ENCODE results near the gene NUAK2.

The NUAK2 gene

GRCh38 chr1:205315008-205315618 is 6.4 kb downstream of the NUAK2 start:
- Histone ChIP-seq H3K9ac (ENCODE audit: low read depth, low read length) (no peak overlapping the region), H3K36me3 (ENCODE audit: insufficient read depth, low read depth, low read length) (peaks cover 20% of the 10 kb centered on the region), H3K27ac (ENCODE audit: low read length) (no peak overlapping the region), H3K27me3 (ENCODE audit: insufficient read depth, low read length) (no peaks in the 10 kb centered on the region), H3K4me3 (ENCODE audit: low read length) (no peak overlapping the region), H3K9me3 (ENCODE audit: insufficient read depth, low read depth, low read length) (no peaks in the 10 kb centered on the region), H3K4me1 (ENCODE audit: insufficient read depth, low read length) (peaks cover 67% of the 10 kb centered on the region)

DNA sequence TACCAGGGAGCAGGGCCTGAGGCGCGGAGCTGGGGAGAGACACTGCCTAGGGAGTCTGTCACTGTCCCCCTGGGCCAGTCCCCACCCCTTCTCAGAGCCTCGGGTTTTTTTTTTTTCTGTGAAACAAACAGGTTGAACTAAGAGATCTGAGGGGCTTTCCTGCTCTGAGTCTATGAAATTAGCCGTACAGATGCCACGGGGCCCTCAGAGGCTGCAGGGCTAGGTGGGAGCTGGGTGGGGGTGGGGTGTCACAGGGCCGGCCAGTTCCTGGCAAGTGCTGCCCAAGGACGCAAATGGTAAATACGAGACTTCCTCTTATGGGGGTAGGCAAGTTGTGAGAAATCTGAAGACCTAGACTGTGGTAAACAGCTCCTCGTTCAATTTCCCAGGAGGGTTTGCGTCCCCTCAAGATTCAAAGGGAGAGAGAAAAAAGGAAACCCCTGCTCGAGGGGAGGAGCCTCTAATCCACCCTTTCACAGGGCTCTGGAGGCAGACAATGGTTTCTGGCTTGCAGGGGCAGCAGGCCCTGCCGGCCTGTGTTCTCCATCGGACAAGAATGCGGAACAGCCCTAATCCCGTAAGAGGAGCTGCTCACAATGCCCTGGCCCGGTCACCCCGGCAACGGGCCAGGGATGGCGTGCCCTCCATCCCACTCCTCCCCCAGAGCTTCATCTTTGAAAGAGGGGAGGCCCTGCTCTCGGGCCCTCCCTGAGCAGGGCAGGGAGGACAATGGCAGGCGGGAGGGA is 7.8 kb downstream of the NUAK2 start:
- H3K9ac ChIP-seq (ENCODE audit: low read depth, low read length), result peak overlapping the region; percentile 85; the same call in 1 of the 2 replicates
- peaks cover 57% of the 10 kb centered on the region for H3K4me1 ChIP-seq (ENCODE audit: insufficient read depth, low read length)
- H3K9me3 ChIP-seq (ENCODE audit: insufficient read depth, low read depth, low read length), result no peaks in the 10 kb centered on the region
- H3K27me3 ChIP-seq (ENCODE audit: insufficient read depth, low read length), result no peaks in the 10 kb centered on the region
- peak overlapping the region; percentile 96 for H3K27ac ChIP-seq (ENCODE audit: low read length)
- peaks cover 34% of the 10 kb centered on the region for H3K36me3 ChIP-seq (ENCODE audit: insufficient read depth, low read depth, low read length)
- H3K4me3 ChIP-seq (ENCODE audit: low read length), result peak overlapping the region; percentile 52

GRCh38 chr1:205312866-205313562 is 8.5 kb downstream of the NUAK2 start:
- Histone ChIP-seq H3K4me1 (ENCODE audit: insufficient read depth, low read length) (peaks cover 50% of the 10 kb centered on the region), H3K4me3 (ENCODE audit: low read length) (peak overlapping the region; percentile 52; the same call in 1 of the 2 replicates), H3K9ac (ENCODE audit: low read depth, low read length) (peak overlapping the region; percentile 85; the same call in 1 of the 2 replicates), H3K27ac (ENCODE audit: low read length) (peak overlapping the region; percentile 96), H3K27me3 (ENCODE audit: insufficient read depth, low read length) (no peaks in the 10 kb centered on the region), H3K9me3 (ENCODE audit: insufficient read depth, low read depth, low read length) (no peaks in the 10 kb centered on the region), H3K36me3 (ENCODE audit: insufficient read depth, low read depth, low read length) (peaks cover 41% of the 10 kb centered on the region)

DNA sequence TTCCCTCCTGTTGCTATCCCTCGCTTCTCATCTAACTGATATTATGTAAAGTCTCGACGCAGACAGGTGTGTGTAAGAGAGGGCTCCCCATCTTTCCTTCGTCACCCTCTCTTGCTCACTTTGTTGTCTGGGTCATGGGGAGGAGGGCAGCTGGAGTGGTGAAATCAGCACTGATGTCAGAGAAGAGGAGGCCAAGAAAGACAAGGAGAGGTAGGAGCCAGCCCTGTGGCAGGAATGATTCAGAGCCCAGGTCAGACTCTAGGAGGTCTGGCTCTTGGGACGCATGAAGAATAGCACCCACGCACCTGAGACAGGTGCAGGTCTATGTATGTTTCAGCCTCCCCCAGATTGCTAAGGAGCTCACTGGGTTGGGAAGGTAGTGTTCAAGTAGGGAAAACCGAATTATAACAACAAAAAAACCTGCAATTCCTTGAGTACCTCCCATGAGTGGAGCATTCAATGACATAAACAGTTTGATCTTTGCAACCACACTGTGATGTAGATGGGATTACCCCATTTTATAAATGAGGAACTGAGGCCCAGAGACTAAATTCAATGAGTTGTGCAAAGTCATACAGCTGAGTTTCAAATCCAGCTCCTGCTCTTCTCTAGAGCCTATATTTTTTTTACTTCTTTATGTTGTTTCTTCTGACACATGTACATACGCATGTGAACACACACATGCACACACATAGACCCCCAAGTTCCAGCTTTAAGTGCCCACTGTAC is 10.4 kb downstream of the NUAK2 start:
- Histone ChIP-seq H3K4me1 (ENCODE audit: insufficient read depth, low read length) (peaks cover 34% of the 10 kb centered on the region), H3K27me3 (ENCODE audit: insufficient read depth, low read length) (no peaks in the 10 kb centered on the region), H3K4me3 (ENCODE audit: low read length) (no peak overlapping the region), H3K36me3 (ENCODE audit: insufficient read depth, low read depth, low read length) (peaks cover 60% of the 10 kb centered on the region), H3K9me3 (ENCODE audit: insufficient read depth, low read depth, low read length) (no peaks in the 10 kb centered on the region), H3K9ac (ENCODE audit: low read depth, low read length) (no peak overlapping the region), H3K27ac (ENCODE audit: low read length) (no peak overlapping the region)

DNA sequence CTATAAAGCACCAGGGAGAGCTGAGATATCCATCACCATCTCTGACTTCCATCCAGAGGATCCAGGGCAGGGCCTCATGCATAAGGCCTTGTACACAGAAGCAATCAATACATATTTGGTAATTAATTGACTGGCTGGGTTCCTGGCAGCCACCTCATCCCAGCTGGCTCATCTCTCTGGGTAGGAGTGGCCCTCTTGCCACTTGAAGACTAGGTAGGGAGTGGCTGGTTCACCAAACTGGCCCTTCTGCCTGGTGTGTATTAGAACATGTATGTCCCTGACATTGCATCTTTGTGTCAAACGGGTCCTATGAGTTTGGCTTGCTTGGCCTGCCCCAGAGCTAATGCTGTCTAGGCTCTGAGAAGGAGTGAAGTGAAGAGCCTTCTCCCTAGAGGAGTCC is 11.8 kb downstream of the NUAK2 start:
- no peaks in the 10 kb centered on the region for H3K27me3 ChIP-seq (ENCODE audit: insufficient read depth, low read length)
- peaks cover 73% of the 10 kb centered on the region for H3K36me3 ChIP-seq (ENCODE audit: insufficient read depth, low read depth, low read length)
- peaks cover 23% of the 10 kb centered on the region for H3K4me1 ChIP-seq (ENCODE audit: insufficient read depth, low read length)
- no peaks in the 10 kb centered on the region for H3K9me3 ChIP-seq (ENCODE audit: insufficient read depth, low read depth, low read length)
- H3K27ac ChIP-seq (ENCODE audit: low read length), result no peak overlapping the region
- H3K4me3 ChIP-seq (ENCODE audit: low read length), result no peak overlapping the region
- H3K9ac ChIP-seq (ENCODE audit: low read depth, low read length), result no peak overlapping the region

GRCh38 chr1:205306929-205307566 is 14.5 kb downstream of the NUAK2 start:
- no peaks in the 10 kb centered on the region for H3K27me3 ChIP-seq (ENCODE audit: insufficient read depth, low read length)
- no peak overlapping the region for H3K4me3 ChIP-seq (ENCODE audit: low read length)
- H3K9ac ChIP-seq (ENCODE audit: low read depth, low read length), result no peak overlapping the region
- H3K4me1 ChIP-seq (ENCODE audit: insufficient read depth, low read length), result peaks cover 7% of the 10 kb centered on the region; the same call in 1 of the 2 replicates
- peaks cover 97% of the 10 kb centered on the region for H3K36me3 ChIP-seq (ENCODE audit: insufficient read depth, low read depth, low read length)
- H3K9me3 ChIP-seq (ENCODE audit: insufficient read depth, low read depth, low read length), result no peaks in the 10 kb centered on the region
- H3K27ac ChIP-seq (ENCODE audit: low read length), result no peak overlapping the region

- Histone ChIP-seq H3K36me3 (ENCODE audit: insufficient read depth, low read depth, low read length) (peaks cover 75% of the 10 kb centered on the region), H3K27ac (ENCODE audit: low read length) (no peak overlapping the region), H3K9ac (ENCODE audit: low read depth, low read length) (no peak overlapping the region), H3K4me3 (ENCODE audit: low read length) (no peak overlapping the region), H3K27me3 (ENCODE audit: insufficient read depth, low read length) (no peaks in the 10 kb centered on the region), H3K4me1 (ENCODE audit: insufficient read depth, low read length) (peaks cover 23% of the 10 kb centered on the region; the same call in 1 of the 2 replicates), H3K9me3 (ENCODE audit: insufficient read depth, low read depth, low read length) (no peaks in the 10 kb centered on the region)
Measured at GRCh38 chr1:205304695-205305070, 16.9 kb downstream of the NUAK2 start.

DNA sequence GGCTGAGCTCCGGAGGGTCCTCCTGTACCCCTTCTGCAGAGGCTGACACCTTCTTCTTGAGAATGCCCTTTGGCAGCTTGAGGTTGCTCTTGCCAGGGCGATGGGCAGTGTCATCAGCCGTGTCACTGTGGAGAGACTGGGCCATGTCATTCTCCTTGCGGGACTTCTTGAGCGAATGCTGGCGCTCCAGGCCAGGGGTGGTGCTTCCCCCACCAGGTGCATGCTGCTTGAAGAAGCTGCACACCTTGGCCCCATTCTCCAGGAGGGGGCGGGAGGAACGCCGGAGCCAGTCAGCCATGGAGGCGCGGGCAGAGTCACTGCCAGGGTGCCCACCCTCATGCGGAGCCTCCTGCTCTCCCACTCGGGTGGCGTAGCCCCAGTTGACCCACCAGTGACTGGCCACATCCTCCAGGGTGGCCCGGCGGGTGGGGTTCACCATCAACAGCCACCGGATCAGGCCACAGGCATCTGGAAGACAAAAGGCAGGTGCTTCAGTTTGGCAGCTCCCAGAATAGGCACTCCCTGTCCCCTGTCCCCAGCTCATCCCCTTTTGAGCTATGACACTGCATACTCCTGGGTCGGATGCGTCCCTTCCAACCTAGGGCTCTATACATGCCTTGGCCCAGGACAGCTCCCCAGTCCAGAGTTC is 17.4 kb downstream of the NUAK2 start:
- Histone ChIP-seq H3K27ac (ENCODE audit: low read length) (no peak overlapping the region), H3K4me3 (ENCODE audit: low read length) (no peak overlapping the region), H3K9ac (ENCODE audit: low read depth, low read length) (no peak overlapping the region), H3K9me3 (ENCODE audit: insufficient read depth, low read depth, low read length) (no peaks in the 10 kb centered on the region), H3K27me3 (ENCODE audit: insufficient read depth, low read length) (no peaks in the 10 kb centered on the region), H3K36me3 (ENCODE audit: insufficient read depth, low read depth, low read length) (peaks cover 70% of the 10 kb centered on the region), H3K4me1 (ENCODE audit: insufficient read depth, low read length) (peaks cover 23% of the 10 kb centered on the region; the same call in 1 of the 2 replicates)

- Histone ChIP-seq H3K9ac (ENCODE audit: low read depth, low read length) (peak overlapping the region; percentile 45; the same call in 1 of the 2 replicates), H3K36me3 (ENCODE audit: insufficient read depth, low read depth, low read length) (peaks cover 62% of the 10 kb centered on the region), H3K27me3 (ENCODE audit: insufficient read depth, low read length) (no peaks in the 10 kb centered on the region), H3K27ac (ENCODE audit: low read length) (peak overlapping the region; percentile 47), H3K4me1 (ENCODE audit: insufficient read depth, low read length) (peaks cover 28% of the 10 kb centered on the region; the same call in 1 of the 2 replicates), H3K9me3 (ENCODE audit: insufficient read depth, low read depth, low read length) (no peaks in the 10 kb centered on the region), H3K4me3 (ENCODE audit: low read length) (no peak overlapping the region)
Measured at GRCh38 chr1:205303247-205303888, 18.2 kb downstream of the NUAK2 start.

- Histone ChIP-seq H3K27me3 (ENCODE audit: insufficient read depth, low read length) (no peaks in the 10 kb centered on the region), H3K9ac (ENCODE audit: low read depth, low read length) (peak overlapping the region; percentile 78), H3K4me3 (ENCODE audit: low read length) (peak overlapping the region; percentile 41; the same call in 1 of the 2 replicates), H3K9me3 (ENCODE audit: insufficient read depth, low read depth, low read length) (no peaks in the 10 kb centered on the region), H3K27ac (ENCODE audit: low read length) (peak overlapping the region; percentile 67), H3K36me3 (ENCODE audit: insufficient read depth, low read depth, low read length) (peaks cover 49% of the 10 kb centered on the region), H3K4me1 (ENCODE audit: insufficient read depth, low read length) (peaks cover 34% of the 10 kb centered on the region)
Measured at GRCh38 chr1:205301842-205302588, 19.5 kb downstream of the NUAK2 start.
